Measurements from ENCODE around the gene OSBPL3.
"Not testable (repeated sequence)": the region's sequence is repeated elsewhere in the genome, so short reads cannot be mapped to it uniquely, and the experiment has no call there.

The OSBPL3 gene

DNA sequence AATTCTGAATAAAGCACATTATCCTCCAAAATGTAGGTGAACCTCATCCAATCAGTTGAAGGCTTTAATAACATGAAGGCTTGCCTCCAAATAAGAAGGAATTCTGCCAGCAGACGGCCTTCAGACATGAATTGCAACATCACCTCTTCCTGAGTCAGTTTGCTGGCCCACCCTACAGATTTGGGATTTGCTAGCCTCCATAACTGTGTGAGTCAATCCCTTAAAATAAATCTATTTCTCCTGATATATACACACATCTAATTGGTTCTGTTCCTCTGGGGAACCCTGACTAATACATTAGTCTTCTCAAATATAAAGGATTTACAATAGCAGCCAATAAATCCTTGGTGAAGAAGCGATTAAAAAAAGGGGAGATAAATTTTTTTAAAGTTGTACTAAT is 34.8 kb upstream of the OSBPL3 start:
- TF ChIP-seq, protein P1, sequence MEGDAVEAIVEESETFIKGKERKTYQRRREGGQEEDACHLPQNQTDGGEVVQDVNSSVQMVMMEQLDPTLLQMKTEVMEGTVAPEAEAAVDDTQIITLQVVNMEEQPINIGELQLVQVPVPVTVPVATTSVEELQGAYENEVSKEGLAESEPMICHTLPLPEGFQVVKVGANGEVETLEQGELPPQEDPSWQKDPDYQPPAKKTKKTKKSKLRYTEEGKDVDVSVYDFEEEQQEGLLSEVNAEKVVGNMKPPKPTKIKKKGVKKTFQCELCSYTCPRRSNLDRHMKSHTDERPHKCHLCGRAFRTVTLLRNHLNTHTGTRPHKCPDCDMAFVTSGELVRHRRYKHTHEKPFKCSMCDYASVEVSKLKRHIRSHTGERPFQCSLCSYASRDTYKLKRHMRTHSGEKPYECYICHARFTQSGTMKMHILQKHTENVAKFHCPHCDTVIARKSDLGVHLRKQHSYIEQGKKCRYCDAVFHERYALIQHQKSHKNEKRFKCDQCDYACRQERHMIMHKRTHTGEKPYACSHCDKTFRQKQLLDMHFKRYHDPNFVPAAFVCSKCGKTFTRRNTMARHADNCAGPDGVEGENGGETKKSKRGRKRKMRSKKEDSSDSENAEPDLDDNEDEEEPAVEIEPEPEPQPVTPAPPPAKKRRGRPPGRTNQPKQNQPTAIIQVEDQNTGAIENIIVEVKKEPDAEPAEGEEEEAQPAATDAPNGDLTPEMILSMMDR (IDR thresholded peaks at IDR 0.05; ENCODE audit: low read depth, low read length) = no peak
- DNase-seq (ENCODE audit: extremely low read depth, low read depth) = peak; percentile 86

DNA sequence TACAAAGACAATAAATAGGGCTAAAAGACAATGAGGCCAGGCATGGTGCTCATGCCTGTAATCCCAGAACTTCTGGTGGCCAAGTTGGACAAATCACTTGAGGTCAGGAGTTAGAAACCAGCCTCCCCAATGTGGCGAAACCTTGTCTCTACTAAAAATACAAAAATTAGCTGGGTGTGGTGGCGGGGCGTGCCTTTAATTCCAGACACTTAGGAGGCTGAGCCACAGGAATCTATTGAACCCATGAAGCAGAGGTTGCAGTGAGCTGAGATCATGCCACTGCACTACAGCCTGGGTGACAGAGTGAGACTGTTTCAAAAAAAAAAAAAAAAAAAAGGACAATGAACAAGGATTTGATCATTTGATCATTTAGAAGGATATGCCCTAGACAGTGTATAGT is 32.7 kb upstream of the OSBPL3 start:
- not testable (repeated sequence) for DNase-seq (ENCODE audit: extremely low read depth, low read depth)

GRCh38 chr7:25012254-25012653 is 32.3 kb upstream of the OSBPL3 start:
- TF ChIP-seq, protein P1 (IDR thresholded peaks at IDR 0.05; ENCODE audit: low read depth, low read length) = no peak
- no peak for DNase-seq (ENCODE audit: extremely low read depth, low read depth)

DNA sequence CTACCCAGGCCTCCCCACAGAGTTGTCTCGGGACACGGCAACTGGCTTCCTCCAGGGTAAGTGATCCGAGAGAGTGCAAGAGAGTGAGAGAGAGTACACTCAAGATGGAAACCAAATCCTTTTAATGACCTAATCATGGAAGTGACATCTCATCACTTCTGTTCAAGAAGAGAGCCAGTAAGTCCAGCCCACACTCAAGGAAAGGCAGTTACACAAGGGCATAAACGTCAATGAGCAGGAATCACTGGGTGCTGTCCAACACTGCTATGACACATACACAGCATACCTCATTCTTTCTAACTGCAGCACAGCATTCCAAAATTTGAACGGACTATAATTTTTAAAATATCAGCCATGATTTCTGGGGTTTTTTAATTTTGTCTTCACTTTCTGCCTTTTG is 29.3 kb upstream of the OSBPL3 start:
- peak; percentile 79 for DNase-seq (ENCODE audit: extremely low read depth, low read depth)
- TF ChIP-seq, protein P1 (IDR thresholded peaks at IDR 0.05; ENCODE audit: low read depth, low read length) = no peak

DNA sequence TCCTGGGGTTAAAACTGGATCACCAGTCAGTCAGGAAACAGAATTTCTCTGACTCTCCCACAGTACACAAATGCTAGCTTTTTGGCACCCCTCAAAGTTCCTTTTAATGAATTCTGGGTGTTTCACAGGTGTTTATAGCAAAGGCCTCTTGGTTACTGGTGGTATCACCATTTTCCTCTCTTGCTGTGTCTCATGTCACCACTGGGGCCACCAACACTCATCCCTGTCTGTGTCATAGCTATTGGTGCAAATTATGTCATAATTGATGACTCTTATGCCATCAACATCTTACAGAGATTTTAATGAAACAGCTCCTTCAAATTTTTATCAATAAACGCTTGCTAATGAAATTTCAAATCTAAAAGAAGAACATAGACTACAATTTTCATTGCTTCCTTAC is 27.7 kb upstream of the OSBPL3 start:
- TF ChIP-seq, protein P1 (IDR thresholded peaks at IDR 0.05; ENCODE audit: low read depth, low read length) = no peak
- DNase-seq (ENCODE audit: extremely low read depth, low read depth) = no peak

DNA sequence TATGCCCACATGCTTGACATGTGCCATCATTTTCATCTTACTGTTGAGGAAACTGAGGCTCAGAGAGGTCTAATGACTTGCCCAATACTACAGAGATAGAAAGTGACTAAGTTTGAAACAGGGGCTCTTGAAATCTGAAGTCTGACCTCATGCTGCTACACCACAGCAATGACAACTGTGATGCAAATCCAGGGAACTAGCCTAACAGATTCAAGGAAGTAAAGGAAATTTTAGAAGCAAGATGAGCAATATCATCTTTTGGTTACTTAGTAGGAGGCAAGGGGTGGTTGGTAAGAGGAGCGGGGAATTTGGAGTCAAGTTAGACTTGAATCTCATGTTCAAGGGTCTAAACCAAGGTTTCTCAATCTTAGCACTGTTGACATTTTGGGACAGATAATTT is 26.3 kb upstream of the OSBPL3 start:
- TF ChIP-seq, protein P1 (IDR thresholded peaks at IDR 0.05; ENCODE audit: low read depth, low read length) = no peak
- no peak for DNase-seq (ENCODE audit: extremely low read depth, low read depth)

DNA sequence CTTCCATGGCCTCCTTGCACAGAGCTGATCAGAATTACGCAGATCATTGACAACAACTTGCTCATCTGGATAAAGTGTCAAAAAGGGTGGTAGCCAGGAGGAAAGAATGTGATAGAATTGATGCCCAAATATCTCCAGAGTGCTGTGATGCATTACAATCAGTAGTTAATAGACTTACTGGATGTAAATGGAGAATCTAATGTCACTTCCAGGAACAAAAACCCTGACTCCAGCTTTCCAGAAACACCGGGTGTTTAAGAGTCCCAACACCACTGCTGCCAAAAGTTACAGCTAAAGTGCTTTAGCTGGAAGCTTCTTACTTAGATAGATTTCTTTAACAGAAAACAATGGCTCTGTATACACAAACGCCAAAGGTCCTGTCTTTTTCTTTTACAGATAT is 25.7 kb upstream of the OSBPL3 start:
- DNase-seq (ENCODE audit: extremely low read depth, low read depth) = no peak
- TF ChIP-seq, protein P1 (IDR thresholded peaks at IDR 0.05; ENCODE audit: low read depth, low read length) = no peak

GRCh38 chr7:25002786-25003185 is 22.8 kb upstream of the OSBPL3 start:
- DNase-seq (ENCODE audit: extremely low read depth, low read depth) = no peak
- TF ChIP-seq, protein P1 (IDR thresholded peaks at IDR 0.05; ENCODE audit: low read depth, low read length) = no peak
